HEK293 (cell line): ENCODE measurements around the gene CFAP46.

Experiments used
- CTCF ChIA-PET: fragments of 350-600 bp; formaldehyde crosslinking; extraction: SDS; loops from one replicate; lab custom pipeline; 2021; ENCODE audit warnings: antibody characterized with exemption; lab: Yijun Ruan, JAX
- POLR2A ChIA-PET: fragments of 300-600 bp; formaldehyde crosslinking; extraction: SDS; loops from one replicate; lab custom pipeline; 2020; ENCODE audit warnings: antibody characterized with exemption, inconsistent platforms; lab: Yijun Ruan, JAX
- H3K27ac ChIP-seq: fragments of 200-500 bp; sonication (Bioruptor generic); 2 replicates; pipeline ENCODE4 v1.5.1; 2014; ENCODE audit warnings: low read depth, low read length, control low read depth, inconsistent platforms; ENCODE audit errors: extremely low read depth
- H3K36me3 ChIP-seq, 2 experiments: fragments of 200-500 bp in 1 of 2; sonication (Bioruptor generic) in 1 of 2; 1 replicate in 1 of 2; 2 replicates in 1 of 2; pipeline ENCODE4 v1.5.1; 2014 to 2017; ENCODE audit warnings: inconsistent platforms in 2 of 2, low read length in 2 of 2; ENCODE audit not compliant: control insufficient read depth in 2 of 2, insufficient read depth in 1 of 2
- H3K4me1 ChIP-seq: fragments of 200-500 bp; sonication (Bioruptor generic); 2 replicates; pipeline ENCODE4 v1.5.1; 2014; ENCODE audit warnings: mild to moderate bottlenecking, low read length, inconsistent platforms; ENCODE audit not compliant: control insufficient read depth, insufficient read depth
- H3K4me3 ChIP-seq: 2 replicates; pipeline ENCODE4 v1.5.1; 2011; ENCODE audit warnings: low read depth, mild to moderate bottlenecking, control low read depth, low read length, moderate library complexity
- H3K9me3 ChIP-seq: fragments of 200-500 bp; sonication (Bioruptor generic); 2 replicates; pipeline ENCODE4 v1.5.1; 2014; ENCODE audit warnings: low read depth, low read length, inconsistent platforms; ENCODE audit not compliant: control insufficient read depth, insufficient read depth
- GFI1B ChIP-seq: fragments of 450-650 bp; formaldehyde crosslinking; IDR thresholded peaks from 2 replicates; pipeline ENCODE4 v1.5.1; 2016; ENCODE audit warnings: missing biosample characterization, missing genetic modification characterization
- GLIS1 ChIP-seq: fragments of 450-650 bp; formaldehyde crosslinking; IDR thresholded peaks from 2 replicates; pipeline ENCODE4 v1.5.1; 2016; ENCODE audit warnings: missing biosample characterization, missing genetic modification characterization
- HOXA7 ChIP-seq: sonication (generic); formaldehyde crosslinking; IDR thresholded peaks from 2 replicates; pipeline ENCODE4 v1.8.1; 2022; ENCODE audit warnings: missing genetic modification reagents, borderline replicate concordance
- KLF10 ChIP-seq: fragments of 450-650 bp; IDR thresholded peaks from 2 replicates; pipeline ENCODE4 v1.5.1; 2018; ENCODE audit warnings: missing biosample characterization, mild to moderate bottlenecking, missing genetic modification characterization
- KLF17 ChIP-seq: fragments of 450-650 bp; formaldehyde crosslinking; IDR thresholded peaks from 2 replicates; pipeline ENCODE4 v1.5.1; 2016; ENCODE audit warnings: missing biosample characterization, missing genetic modification characterization
- KLF9 ChIP-seq: fragments of 450-650 bp; formaldehyde crosslinking; IDR thresholded peaks from 2 replicates; pipeline ENCODE4 v1.5.1; 2016; ENCODE audit warnings: missing biosample characterization, missing genetic modification characterization, low read depth
- MYNN ChIP-seq: fragments of 450-650 bp; formaldehyde crosslinking; IDR thresholded peaks from 2 replicates; pipeline ENCODE4 v1.5.1; 2016; ENCODE audit warnings: missing biosample characterization, missing genetic modification characterization, borderline replicate concordance
- OVOL3 ChIP-seq: fragments of 450-650 bp; formaldehyde crosslinking; IDR thresholded peaks from 2 replicates; pipeline ENCODE4 v1.5.1; 2016; ENCODE audit warnings: missing biosample characterization, missing genetic modification characterization
- SCRT2 ChIP-seq: fragments of 450-650 bp; formaldehyde crosslinking; IDR thresholded peaks from 2 replicates; pipeline ENCODE4 v1.5.1; 2016; ENCODE audit warnings: missing biosample characterization, missing genetic modification characterization
- SP3 ChIP-seq: fragments of 450-650 bp; formaldehyde crosslinking; IDR thresholded peaks from 2 replicates; pipeline ENCODE4 v1.5.1; 2016; ENCODE audit warnings: missing biosample characterization, missing genetic modification characterization
- WT1 ChIP-seq: fragments of 450-650 bp; formaldehyde crosslinking; IDR thresholded peaks from 2 replicates; pipeline ENCODE4 v1.5.1; 2016; ENCODE audit warnings: missing biosample characterization, missing genetic modification characterization
- YY1 ChIP-seq: fragments of 450-650 bp; formaldehyde crosslinking; IDR thresholded peaks from 2 replicates; pipeline ENCODE4 v1.5.1; 2018; ENCODE audit warnings: missing biosample characterization, missing genetic modification characterization
- ZNF112 ChIP-seq: fragments of 450-650 bp; formaldehyde crosslinking; IDR thresholded peaks from 2 replicates; pipeline ENCODE4 v1.5.0; 2017; ENCODE audit warnings: missing biosample characterization, missing genetic modification characterization
- ZNF138 ChIP-seq: fragments of 450-650 bp; formaldehyde crosslinking; IDR thresholded peaks from 2 replicates; pipeline ENCODE4 v1.5.1; 2016; ENCODE audit warnings: missing biosample characterization, missing genetic modification characterization, borderline replicate concordance
- ZNF2 ChIP-seq: fragments of 450-650 bp; formaldehyde crosslinking; IDR thresholded peaks from 2 replicates; pipeline ENCODE4 v1.5.1; 2016; ENCODE audit warnings: missing biosample characterization, missing genetic modification characterization
- ZNF202 ChIP-seq: fragments of 450-650 bp; formaldehyde crosslinking; IDR thresholded peaks from 2 replicates; pipeline ENCODE4 v1.5.1; 2016; ENCODE audit warnings: missing biosample characterization, missing genetic modification characterization, borderline replicate concordance
- ZNF335 ChIP-seq: fragments of 450-650 bp; formaldehyde crosslinking; conservative IDR thresholded peaks from 2 replicates; pipeline ENCODE4 v1.5.1; 2016; ENCODE audit warnings: missing biosample characterization, missing genetic modification characterization
- ZNF341 ChIP-seq: fragments of 450-650 bp; formaldehyde crosslinking; IDR thresholded peaks from 2 replicates; pipeline ENCODE4; 2016; ENCODE audit warnings: low read depth, missing biosample characterization, missing genetic modification characterization
- ZNF404 ChIP-seq: fragments of 450-650 bp; formaldehyde crosslinking; IDR thresholded peaks from 2 replicates; pipeline ENCODE4 v1.5.1; 2017; ENCODE audit warnings: missing biosample characterization, missing genetic modification characterization
- ZNF610 ChIP-seq: fragments of 450-650 bp; formaldehyde crosslinking; IDR thresholded peaks from 2 replicates; pipeline ENCODE4 v1.5.1; 2016; ENCODE audit warnings: missing biosample characterization, missing genetic modification characterization, borderline replicate concordance
- ZNF626 ChIP-seq: fragments of 450-650 bp; sonication (Bioruptor Pico); formaldehyde crosslinking; IDR thresholded peaks from 2 replicates; pipeline ENCODE4 v1.5.1; 2018; ENCODE audit warnings: missing biosample characterization, missing genetic modification characterization, inconsistent platforms
- ZNF629 ChIP-seq: fragments of 450-650 bp; formaldehyde crosslinking; IDR thresholded peaks from 2 replicates; pipeline ENCODE4 v1.5.1; 2017; ENCODE audit warnings: missing biosample characterization, missing genetic modification characterization
- ZNF658 ChIP-seq: fragments of 450-650 bp; formaldehyde crosslinking; IDR thresholded peaks from 2 replicates; pipeline ENCODE4; 2016; ENCODE audit warnings: missing biosample characterization, missing genetic modification characterization
- ZNF677 ChIP-seq: fragments of 450-650 bp; IDR thresholded peaks from 2 replicates; pipeline ENCODE4 v1.5.0; 2018; ENCODE audit warnings: missing biosample characterization, mild to moderate bottlenecking, missing genetic modification characterization, moderate library complexity
- ZNF785 ChIP-seq: fragments of 450-650 bp; formaldehyde crosslinking; IDR thresholded peaks from 2 replicates; pipeline ENCODE4 v1.5.1; 2016; ENCODE audit warnings: missing biosample characterization, missing genetic modification characterization
- ZNF837 ChIP-seq: fragments of 450-650 bp; formaldehyde crosslinking; IDR thresholded peaks from 2 replicates; pipeline ENCODE4 v1.5.1; 2016; ENCODE audit warnings: missing biosample characterization, missing genetic modification characterization
- ZSCAN16 ChIP-seq: fragments of 450-650 bp; formaldehyde crosslinking; IDR thresholded peaks from 2 replicates; pipeline ENCODE4 v1.5.1; 2016; ENCODE audit warnings: missing biosample characterization, missing genetic modification characterization
- TF ChIP-seq, protein P1 (sequence below): fragments of 450-650 bp; formaldehyde crosslinking; IDR thresholded peaks from 2 replicates; pipeline ENCODE4 v1.5.1; 2016; ENCODE audit warnings: missing biosample characterization, missing genetic modification characterization
- TF ChIP-seq, protein P2 (sequence below): fragments of 450-650 bp; formaldehyde crosslinking; IDR thresholded peaks from 2 replicates; pipeline ENCODE4 v1.5.1; 2017; ENCODE audit warnings: missing biosample characterization, missing genetic modification characterization
- TF ChIP-seq, protein P3 (sequence below): fragments of 450-650 bp; formaldehyde crosslinking; IDR thresholded peaks from 2 replicates; pipeline ENCODE4 v1.5.1; 2016; ENCODE audit warnings: missing biosample characterization, missing genetic modification characterization, low read depth

The CFAP46 gene

GRCh38 chr10:132877473-132877872 lies 64.9 kb downstream of the CFAP46 start (continued):
- no peak for TF ChIP-seq ZNF658 (tag by site-specific recombination)
- TF ChIP-seq GLIS1 (tag by site-specific recombination): no peak
- no peak for TF ChIP-seq ZNF785 (tag by site-specific recombination)
- no peak for TF ChIP-seq ZNF610 (tag by site-specific recombination)
- TF ChIP-seq OVOL3 (tag by site-specific recombination): no peak
- TF ChIP-seq WT1: no peak

DNA sequence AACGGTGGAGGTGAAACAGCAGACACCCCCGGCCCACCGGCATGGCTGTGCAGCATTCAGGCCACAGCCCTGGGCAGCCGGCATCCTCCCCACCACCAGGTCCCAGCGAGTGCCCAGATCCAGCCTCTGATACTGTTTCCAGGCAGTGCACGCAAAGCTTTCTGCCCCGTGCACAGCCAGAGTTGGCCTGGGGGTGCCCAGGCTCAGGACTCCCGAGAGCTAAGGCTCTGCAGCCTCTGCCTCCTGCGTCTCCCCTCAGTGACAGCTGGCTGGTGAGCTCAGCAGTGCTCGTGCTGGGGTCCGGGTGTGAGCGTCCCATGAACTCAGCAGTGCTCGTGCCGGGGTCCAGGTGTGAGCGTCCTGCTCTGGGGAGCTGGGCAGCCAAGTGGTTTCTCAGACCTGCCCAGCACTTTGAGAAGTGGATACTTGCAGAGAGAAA lies 65.4 kb downstream of the CFAP46 start:
- Histone ChIP-seq H3K4me3 (no peak overlapping the region), H3K9me3 (no peaks in the 10 kb centered on the region), H3K27ac (no peak overlapping the region), H3K4me1 (no peaks in the 10 kb centered on the region), H3K36me3 (no peaks in the 10 kb centered on the region)
- ChIA-PET CTCF (no interaction called here), POLR2A (no interaction called here)
- TF ChIP-seq, protein P1, sequence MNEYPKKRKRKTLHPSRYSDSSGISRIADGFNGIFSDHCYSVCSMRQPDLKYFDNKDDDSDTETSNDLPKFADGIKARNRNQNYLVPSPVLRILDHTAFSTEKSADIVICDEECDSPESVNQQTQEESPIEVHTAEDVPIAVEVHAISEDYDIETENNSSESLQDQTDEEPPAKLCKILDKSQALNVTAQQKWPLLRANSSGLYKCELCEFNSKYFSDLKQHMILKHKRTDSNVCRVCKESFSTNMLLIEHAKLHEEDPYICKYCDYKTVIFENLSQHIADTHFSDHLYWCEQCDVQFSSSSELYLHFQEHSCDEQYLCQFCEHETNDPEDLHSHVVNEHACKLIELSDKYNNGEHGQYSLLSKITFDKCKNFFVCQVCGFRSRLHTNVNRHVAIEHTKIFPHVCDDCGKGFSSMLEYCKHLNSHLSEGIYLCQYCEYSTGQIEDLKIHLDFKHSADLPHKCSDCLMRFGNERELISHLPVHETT (tag by site-specific recombination): no peak
- TF ChIP-seq ZNF626 (tag by site-specific recombination) (no peak), ZNF202 (tag by site-specific recombination) (no peak), ZNF112 (no peak), GLIS1 (tag by site-specific recombination) (no peak), ZNF837 (no peak), ZNF629 (tag by site-specific recombination) (no peak), MYNN (tag by site-specific recombination) (no peak), ZNF2 (tag by site-specific recombination) (no peak), SCRT2 (tag by site-specific recombination) (no peak)

DNA sequence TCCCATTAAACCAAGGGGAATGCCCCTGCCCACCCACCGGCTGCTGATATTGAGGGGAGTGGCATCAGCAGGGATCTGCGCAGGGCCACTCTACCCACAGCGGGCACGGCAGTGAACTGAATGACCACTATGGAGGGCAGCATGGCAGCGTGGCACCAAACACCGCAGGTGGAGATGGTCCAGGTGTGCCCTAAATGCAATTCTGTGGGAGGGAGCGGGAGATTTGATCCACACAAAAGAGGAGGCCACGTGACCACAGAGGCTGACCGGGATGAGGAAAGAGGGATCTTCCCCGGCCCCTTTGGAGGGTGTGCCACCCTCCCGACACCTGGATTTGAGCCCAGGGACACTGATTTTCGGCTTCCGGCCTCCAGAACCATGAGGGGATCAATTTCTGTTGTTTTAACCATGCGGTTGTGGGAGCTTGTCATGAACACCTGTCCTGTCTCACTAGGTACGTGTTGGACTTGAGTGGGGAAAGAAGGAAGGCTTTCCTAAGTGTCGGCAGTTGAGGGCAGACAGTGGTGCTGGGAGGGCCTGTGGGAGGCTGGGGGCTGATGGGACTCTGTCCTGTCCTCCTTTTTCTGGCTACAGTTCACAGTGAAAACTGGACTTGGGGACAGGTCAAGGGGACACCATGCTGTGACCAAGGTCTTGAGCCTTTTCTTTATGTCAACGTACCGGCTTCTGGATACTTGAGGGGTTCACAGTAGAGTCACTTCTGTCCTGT lies 66.1 kb downstream of the CFAP46 start:
- Histone ChIP-seq H3K27ac (no peak overlapping the region), H3K4me3 (no peak overlapping the region), H3K4me1 (no peaks in the 10 kb centered on the region), H3K36me3 (no peaks in the 10 kb centered on the region), H3K9me3 (no peaks in the 10 kb centered on the region)
- ChIA-PET CTCF (no interaction called here), POLR2A (no interaction called here)
- TF ChIP-seq SP3 (tag by site-specific recombination) (no peak), SCRT2 (tag by site-specific recombination) (no peak), ZNF138 (tag by site-specific recombination) (no peak), ZNF404 (no peak), HOXA7 (CRISPR knock-in tag) (no peak), KLF17 (no peak), YY1 (tag by site-specific recombination) (no peak), KLF9 (tag by site-specific recombination) (no peak), ZNF677 (tag by site-specific recombination) (no peak), ZSCAN16 (tag by site-specific recombination) (no peak), GFI1B (tag by site-specific recombination) (no peak), ZNF341 (tag by site-specific recombination) (no peak), KLF10 (tag by site-specific recombination) (no peak), ZNF335 (tag by site-specific recombination) (no peak)
- TF ChIP-seq, protein P2, sequence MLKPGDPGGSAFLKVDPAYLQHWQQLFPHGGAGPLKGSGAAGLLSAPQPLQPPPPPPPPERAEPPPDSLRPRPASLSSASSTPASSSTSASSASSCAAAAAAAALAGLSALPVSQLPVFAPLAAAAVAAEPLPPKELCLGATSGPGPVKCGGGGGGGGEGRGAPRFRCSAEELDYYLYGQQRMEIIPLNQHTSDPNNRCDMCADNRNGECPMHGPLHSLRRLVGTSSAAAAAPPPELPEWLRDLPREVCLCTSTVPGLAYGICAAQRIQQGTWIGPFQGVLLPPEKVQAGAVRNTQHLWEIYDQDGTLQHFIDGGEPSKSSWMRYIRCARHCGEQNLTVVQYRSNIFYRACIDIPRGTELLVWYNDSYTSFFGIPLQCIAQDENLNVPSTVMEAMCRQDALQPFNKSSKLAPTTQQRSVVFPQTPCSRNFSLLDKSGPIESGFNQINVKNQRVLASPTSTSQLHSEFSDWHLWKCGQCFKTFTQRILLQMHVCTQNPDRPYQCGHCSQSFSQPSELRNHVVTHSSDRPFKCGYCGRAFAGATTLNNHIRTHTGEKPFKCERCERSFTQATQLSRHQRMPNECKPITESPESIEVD (tag by site-specific recombination): no peak
- TF ChIP-seq, protein P3, sequence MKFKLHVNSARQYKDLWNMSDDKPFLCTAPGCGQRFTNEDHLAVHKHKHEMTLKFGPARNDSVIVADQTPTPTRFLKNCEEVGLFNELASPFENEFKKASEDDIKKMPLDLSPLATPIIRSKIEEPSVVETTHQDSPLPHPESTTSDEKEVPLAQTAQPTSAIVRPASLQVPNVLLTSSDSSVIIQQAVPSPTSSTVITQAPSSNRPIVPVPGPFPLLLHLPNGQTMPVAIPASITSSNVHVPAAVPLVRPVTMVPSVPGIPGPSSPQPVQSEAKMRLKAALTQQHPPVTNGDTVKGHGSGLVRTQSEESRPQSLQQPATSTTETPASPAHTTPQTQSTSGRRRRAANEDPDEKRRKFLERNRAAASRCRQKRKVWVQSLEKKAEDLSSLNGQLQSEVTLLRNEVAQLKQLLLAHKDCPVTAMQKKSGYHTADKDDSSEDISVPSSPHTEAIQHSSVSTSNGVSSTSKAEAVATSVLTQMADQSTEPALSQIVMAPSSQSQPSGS (tag by site-specific recombination): no peak
